ENCODE measurements around the gene ECD.
A peak's percentile ranks its signal among the peaks of the same experiment; 100 is the strongest.

Gene ECD

GRCh38 chr10:73167783-73168464 lies at the start of gene ECD, which contains the start of gene FAM149B1:
Gene ECD (minus strand): TSS chr10:73168008. CDS start chr10:73163937, 4,071 bp downstream.
Gene FAM149B1 (plus strand): TSS chr10:73168119. CDS start chr10:73168340, 221 bp downstream.
- TF ChIP-seq CTCF (IDR thresholded peaks at IDR 0.05; ENCODE audit: low read depth, low read length), result no peak
- H3K4me3 ChIP-seq (ENCODE audit: low read depth, low read length), result peak within 1 kb of the TSS; percentile 99

GRCh38 chr10:73215749-73216148 lies 47.9 kb upstream of the ECD start:
- no peak for TF ChIP-seq CTCF (IDR thresholded peaks at IDR 0.05; ENCODE audit: low read depth, low read length)

GRCh38 chr10:73211106-73211811 lies 43.5 kb upstream of the ECD start:
- no peak overlapping the region for H3K4me3 ChIP-seq (ENCODE audit: low read depth, low read length)
- no peak for TF ChIP-seq CTCF (IDR thresholded peaks at IDR 0.05; ENCODE audit: low read depth, low read length)

More at GRCh38 chr10:73215749-73216148, 47.9 kb upstream of the ECD start:
- no peak overlapping the region for H3K4me3 ChIP-seq (ENCODE audit: low read depth, low read length)

GRCh38 chr10:73210395-73211105 lies 42.7 kb upstream of the ECD start:
- no peak overlapping the region for H3K4me3 ChIP-seq (ENCODE audit: low read depth, low read length)
- TF ChIP-seq CTCF (IDR thresholded peaks at IDR 0.05; ENCODE audit: low read depth, low read length), result no peak

- H3K4me3 ChIP-seq (ENCODE audit: low read depth, low read length), result no peak overlapping the region
- TF ChIP-seq CTCF (IDR thresholded peaks at IDR 0.05; ENCODE audit: low read depth, low read length), result no peak
Observed at GRCh38 chr10:73209705-73210104, 41.9 kb upstream of the ECD start.

- TF ChIP-seq CTCF (IDR thresholded peaks at IDR 0.05; ENCODE audit: low read depth, low read length), result no peak
- H3K4me3 ChIP-seq (ENCODE audit: low read depth, low read length), result no peak overlapping the region
Observed at GRCh38 chr10:73207883-73208282, 40.1 kb upstream of the ECD start.
